NT2/D1 (cell line): ENCODE measurements around the gene CBY1.
A peak's percentile ranks its signal among the peaks of the same experiment; 100 is the strongest.
"Not testable (repeated sequence)": the region's sequence is repeated elsewhere in the genome, so short reads cannot be mapped to it uniquely, and the experiment has no call there.

Source experiments
- DNase-seq: peaks from one replicate; pipeline ENCODE4 v3.0.0-alpha.2; 2011; ENCODE audit warnings: low read depth, low spot score
- H3K27me3 ChIP-seq: 2 replicates; pipeline ENCODE4 v1.6.0; 2011; ENCODE audit warnings: mild to moderate bottlenecking; ENCODE audit not compliant: insufficient read length, insufficient read depth
- H3K36me3 ChIP-seq: 2 replicates; pipeline ENCODE4 v1.6.1; 2011; ENCODE audit warnings: mild to moderate bottlenecking, low read length, mixed read lengths; ENCODE audit not compliant: insufficient read depth, insufficient read length
- H3K4me1 ChIP-seq: 2 replicates; pipeline ENCODE4 v1.5.1; 2011; ENCODE audit not compliant: insufficient read depth, insufficient read length
- H3K4me3 ChIP-seq: 2 replicates; pipeline ENCODE4 v1.5.1; 2011; ENCODE audit warnings: low read depth; ENCODE audit not compliant: insufficient read length
- H3K9ac ChIP-seq: 2 replicates; pipeline ENCODE4 v1.6.0; 2011; ENCODE audit warnings: low read depth; ENCODE audit not compliant: insufficient read length
- H3K9me3 ChIP-seq: 2 replicates; pipeline ENCODE4 v1.5.1; 2011; ENCODE audit warnings: mild to moderate bottlenecking, low read length; ENCODE audit not compliant: insufficient read depth
- SUZ12 ChIP-seq: IDR thresholded peaks from 2 replicates; pipeline ENCODE4 v1.6.1; 2011; ENCODE audit not compliant: insufficient read length, insufficient read depth; ENCODE audit errors: extremely low read depth
- YY1 ChIP-seq: IDR thresholded peaks from 2 replicates; pipeline ENCODE4 v1.6.1; 2011; ENCODE audit not compliant: insufficient read length, insufficient read depth
- ZNF274 ChIP-seq: IDR thresholded peaks from 2 replicates; pipeline ENCODE4 v1.6.1; 2011; ENCODE audit warnings: mild to moderate bottlenecking, low read depth, low read length

The CBY1 gene

DNA sequence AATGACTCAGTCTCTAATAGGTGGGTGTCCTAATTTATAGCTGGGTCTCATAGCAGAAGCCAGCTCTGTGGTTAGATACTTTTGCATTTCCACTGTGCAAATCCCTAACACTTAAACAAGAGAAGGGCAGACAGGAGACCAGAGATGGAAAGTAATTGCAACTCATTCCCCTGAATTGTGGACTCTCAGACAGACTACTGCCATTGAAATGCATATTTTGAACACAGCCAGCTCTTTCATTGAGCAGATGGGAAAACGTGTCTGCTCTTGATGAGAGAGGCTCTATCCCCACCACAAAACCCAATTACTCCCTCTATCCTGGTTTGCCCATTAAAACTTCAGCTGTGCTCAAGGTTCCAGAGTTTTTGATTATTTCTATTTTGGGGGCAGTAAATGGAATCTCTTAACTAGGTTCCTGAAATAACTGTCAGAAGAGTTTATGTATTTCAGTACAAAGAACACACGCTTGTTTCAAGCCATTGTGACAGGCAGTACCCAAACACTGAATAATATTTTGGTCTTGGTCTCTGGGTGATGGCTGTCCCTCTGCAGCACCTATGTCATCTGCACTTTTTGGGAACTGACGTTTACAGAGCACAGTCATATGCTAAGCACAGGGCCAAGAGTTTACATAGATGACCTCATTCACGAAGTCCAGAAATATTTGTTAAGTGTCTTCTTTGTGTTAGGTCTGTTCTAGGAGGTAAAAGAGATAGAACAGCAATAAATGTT is 41.9 kb upstream of the CBY1 start:
- Histone ChIP-seq H3K9ac (no peak overlapping the region), H3K27me3 (no peaks in the 10 kb centered on the region), H3K4me1 (no peaks in the 10 kb centered on the region), H3K9me3 (peaks cover 13% of the 10 kb centered on the region; the same call in 1 of the 2 replicates), H3K36me3 (peaks cover 9% of the 10 kb centered on the region), H3K4me3 (no peak overlapping the region)
- no peak for DNase-seq
- TF ChIP-seq SUZ12 = no peak
- TF ChIP-seq YY1 = no peak
- no peak for TF ChIP-seq ZNF274

DNA sequence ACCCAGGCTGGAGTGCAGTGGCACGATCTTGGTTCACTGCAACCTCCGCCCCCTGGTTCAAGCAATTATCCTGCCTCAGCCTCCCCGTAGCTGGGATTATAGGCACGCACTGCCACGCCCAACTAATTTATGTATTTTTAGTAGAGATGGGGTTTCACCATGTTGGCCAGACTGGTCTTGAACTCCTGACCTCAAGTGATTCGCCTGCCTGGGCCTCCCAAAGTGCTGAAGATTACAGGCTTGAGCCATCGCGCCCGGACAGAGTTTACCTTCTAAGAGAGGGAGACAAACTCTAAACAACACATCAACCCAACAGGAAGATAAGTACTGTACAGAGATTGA is 41.4 kb upstream of the CBY1 start:
- Histone ChIP-seq H3K9me3 (peaks cover 13% of the 10 kb centered on the region; the same call in 1 of the 2 replicates), H3K36me3 (peaks cover 14% of the 10 kb centered on the region)
- H3K27me3 ChIP-seq, H3K4me3 ChIP-seq, H3K9ac ChIP-seq, DNase-seq, H3K4me1 ChIP-seq: not testable (repeated sequence)

GRCh38 chr22:38618258-38618657 is 38.2 kb upstream of the CBY1 start:
- Histone ChIP-seq H3K4me3 (no peak overlapping the region), H3K9me3 (peaks cover 13% of the 10 kb centered on the region; the same call in 1 of the 2 replicates), H3K36me3 (peaks cover 23% of the 10 kb centered on the region), H3K4me1 (no peaks in the 10 kb centered on the region), H3K9ac (no peak overlapping the region), H3K27me3 (no peaks in the 10 kb centered on the region)
- no peak for TF ChIP-seq YY1
- TF ChIP-seq ZNF274 = no peak
- DNase-seq = peak; percentile 44

DNA sequence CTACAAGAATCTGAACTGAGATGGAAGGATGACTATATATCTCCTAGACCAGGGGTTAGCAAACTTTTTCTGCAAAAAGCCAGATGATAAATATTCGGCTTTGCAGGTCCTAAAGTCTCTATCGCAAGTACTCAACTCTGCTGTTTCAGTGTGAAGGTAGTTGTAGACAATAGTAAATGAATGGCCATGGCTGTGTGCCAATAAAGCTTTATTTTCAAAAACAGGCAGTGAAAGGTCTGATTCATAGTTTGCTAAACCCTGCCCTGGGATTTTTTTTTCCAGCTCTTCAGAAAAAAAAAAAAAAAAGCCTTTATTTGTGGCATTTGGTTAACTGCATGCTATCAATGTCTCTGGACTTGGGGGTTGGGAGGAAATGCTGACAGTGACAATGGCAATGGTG is 37.8 kb upstream of the CBY1 start:
- no peak for TF ChIP-seq SUZ12
- no peak for TF ChIP-seq YY1
- TF ChIP-seq ZNF274 = no peak
- H3K9me3 ChIP-seq = peaks cover 13% of the 10 kb centered on the region; the same call in 1 of the 2 replicates
- H3K9ac ChIP-seq = no peak overlapping the region
- no peaks in the 10 kb centered on the region for H3K4me1 ChIP-seq
- no peaks in the 10 kb centered on the region for H3K27me3 ChIP-seq
- no peak for DNase-seq
- H3K36me3 ChIP-seq = peaks cover 23% of the 10 kb centered on the region
- H3K4me3 ChIP-seq = no peak overlapping the region

DNA sequence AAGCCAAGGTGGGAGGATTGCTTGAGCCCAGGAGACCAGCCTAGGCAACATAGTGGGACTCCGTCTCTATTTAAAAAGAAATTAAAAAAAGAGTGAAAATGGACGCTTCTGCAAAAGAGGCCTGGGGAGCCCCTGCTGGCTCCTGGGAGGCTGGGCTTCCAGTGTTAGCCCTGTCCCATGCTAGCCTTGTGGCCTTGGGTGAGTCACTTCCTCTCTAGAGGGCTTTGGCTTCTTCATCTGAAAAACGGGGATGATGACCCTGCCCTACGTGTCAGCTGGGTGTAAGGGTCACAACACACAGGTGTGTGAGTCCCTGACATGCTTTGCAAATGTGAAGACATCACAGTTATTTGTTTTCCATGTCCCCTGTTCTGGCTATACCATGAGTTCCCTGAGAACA is 33.1 kb upstream of the CBY1 start:
- no peak overlapping the region for H3K4me3 ChIP-seq
- peaks cover 5% of the 10 kb centered on the region; the same call in 1 of the 2 replicates for H3K9me3 ChIP-seq
- no peak overlapping the region for H3K9ac ChIP-seq
- TF ChIP-seq YY1 = no peak
- no peak for TF ChIP-seq SUZ12
- no peaks in the 10 kb centered on the region for H3K4me1 ChIP-seq
- H3K36me3 ChIP-seq = peaks cover 16% of the 10 kb centered on the region
- no peak for DNase-seq
- no peaks in the 10 kb centered on the region for H3K27me3 ChIP-seq

DNA sequence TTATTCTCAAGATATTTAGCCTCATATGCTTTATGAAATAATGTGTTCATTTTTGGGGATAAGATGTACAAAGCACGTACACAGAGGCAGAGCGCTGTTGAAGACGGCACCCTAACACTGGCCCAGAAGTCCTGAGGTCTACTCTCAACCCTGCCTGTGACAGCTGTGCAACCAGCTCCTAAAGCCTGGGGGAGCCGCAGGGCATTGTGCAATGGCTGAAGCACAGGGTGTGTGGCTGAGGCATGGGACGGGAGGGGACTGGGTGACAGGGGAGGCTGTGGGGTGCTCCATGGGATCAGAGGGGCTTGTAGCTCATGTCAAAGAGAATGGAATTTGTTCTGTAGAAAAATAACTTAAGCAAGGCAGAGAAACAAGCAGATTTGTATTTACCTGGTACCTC is 28.0 kb upstream of the CBY1 start:
- TF ChIP-seq ZNF274 (no peak), SUZ12 (no peak), YY1 (no peak)
- Histone ChIP-seq H3K27me3 (no peaks in the 10 kb centered on the region), H3K9ac (no peak overlapping the region), H3K9me3 (no peaks in the 10 kb centered on the region), H3K36me3 (peaks cover 3% of the 10 kb centered on the region), H3K4me3 (no peak overlapping the region), H3K4me1 (no peaks in the 10 kb centered on the region)
- DNase-seq = no peak

GRCh38 chr22:38629108-38629507 is 27.3 kb upstream of the CBY1 start:
- Histone ChIP-seq H3K9me3 (no peaks in the 10 kb centered on the region), H3K36me3 (peaks cover 3% of the 10 kb centered on the region), H3K4me1 (no peaks in the 10 kb centered on the region), H3K4me3 (no peak overlapping the region), H3K27me3 (no peaks in the 10 kb centered on the region), H3K9ac (no peak overlapping the region)
- TF ChIP-seq SUZ12 (no peak), ZNF274 (no peak), YY1 (no peak)
- DNase-seq = no peak
